Iris pigment epithelial cell (primary cell): ENCODE data around the gene ELAPOR1.

ENCODE experiments used
- DNase-seq: peaks from one replicate; pipeline ENCODE4 v3.0.0-alpha.2; 2011; ENCODE audit warnings: low read depth

ELAPOR1 gene

DNA sequence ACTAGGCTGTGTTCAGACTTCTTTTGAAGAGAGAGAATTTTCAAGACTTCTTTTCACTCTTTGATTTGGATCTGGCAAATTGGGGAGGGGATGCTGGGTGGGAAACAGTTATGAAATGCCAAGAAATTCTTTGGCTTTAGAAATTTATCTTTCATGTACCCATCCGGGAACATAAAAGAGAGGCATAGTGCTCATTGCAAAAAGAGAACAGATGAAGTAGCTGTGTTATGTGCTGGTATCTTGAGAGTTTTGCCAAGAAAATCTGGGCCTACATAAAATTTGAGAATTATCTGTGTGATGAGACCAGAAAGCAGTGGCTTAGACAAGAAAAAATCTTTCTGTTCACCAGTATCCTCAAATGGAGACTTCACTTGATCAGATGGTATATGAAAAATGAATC is 19.0 kb upstream of the ELAPOR1 start:
- DNase-seq, result no peak

DNA sequence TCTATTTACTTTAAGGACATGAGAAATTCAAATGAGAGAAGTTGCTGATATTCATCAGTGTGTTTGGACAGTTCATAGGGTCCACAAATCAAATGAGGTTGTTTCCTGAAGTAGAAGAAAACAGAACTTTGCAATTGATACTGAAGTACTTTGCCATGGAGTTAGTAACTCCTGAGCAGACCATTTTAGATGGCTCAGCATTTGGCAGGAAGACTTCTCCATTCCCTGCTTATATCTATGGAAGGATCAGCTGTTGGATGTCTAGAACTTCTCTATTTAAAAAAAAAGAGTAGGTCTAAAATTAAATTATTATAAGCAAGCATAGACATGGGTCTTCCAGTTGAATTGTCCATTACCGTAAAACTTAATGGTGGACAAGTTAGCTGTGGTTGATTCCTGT is 18.3 kb upstream of the ELAPOR1 start:
- no peak for DNase-seq

DNA sequence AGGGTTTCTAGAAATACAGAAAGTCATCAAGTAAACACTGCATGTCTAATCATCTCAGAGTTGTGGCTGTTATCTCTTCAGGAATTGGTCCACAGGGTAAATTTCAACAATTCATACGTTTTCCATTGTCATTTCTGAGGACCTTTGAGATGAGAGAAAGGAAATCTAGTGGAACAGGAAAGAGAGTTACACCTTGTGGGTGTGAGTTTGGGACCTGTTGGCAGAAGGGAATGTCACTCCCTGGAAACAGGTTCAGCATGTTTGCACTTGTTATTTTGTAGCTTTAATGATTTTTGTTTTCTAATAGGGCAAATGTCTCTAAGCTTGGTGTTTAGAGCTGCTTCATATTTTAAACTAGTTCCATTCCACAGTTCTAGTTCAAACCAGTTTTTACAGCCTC is 17.8 kb upstream of the ELAPOR1 start:
- DNase-seq, result no peak

DNA sequence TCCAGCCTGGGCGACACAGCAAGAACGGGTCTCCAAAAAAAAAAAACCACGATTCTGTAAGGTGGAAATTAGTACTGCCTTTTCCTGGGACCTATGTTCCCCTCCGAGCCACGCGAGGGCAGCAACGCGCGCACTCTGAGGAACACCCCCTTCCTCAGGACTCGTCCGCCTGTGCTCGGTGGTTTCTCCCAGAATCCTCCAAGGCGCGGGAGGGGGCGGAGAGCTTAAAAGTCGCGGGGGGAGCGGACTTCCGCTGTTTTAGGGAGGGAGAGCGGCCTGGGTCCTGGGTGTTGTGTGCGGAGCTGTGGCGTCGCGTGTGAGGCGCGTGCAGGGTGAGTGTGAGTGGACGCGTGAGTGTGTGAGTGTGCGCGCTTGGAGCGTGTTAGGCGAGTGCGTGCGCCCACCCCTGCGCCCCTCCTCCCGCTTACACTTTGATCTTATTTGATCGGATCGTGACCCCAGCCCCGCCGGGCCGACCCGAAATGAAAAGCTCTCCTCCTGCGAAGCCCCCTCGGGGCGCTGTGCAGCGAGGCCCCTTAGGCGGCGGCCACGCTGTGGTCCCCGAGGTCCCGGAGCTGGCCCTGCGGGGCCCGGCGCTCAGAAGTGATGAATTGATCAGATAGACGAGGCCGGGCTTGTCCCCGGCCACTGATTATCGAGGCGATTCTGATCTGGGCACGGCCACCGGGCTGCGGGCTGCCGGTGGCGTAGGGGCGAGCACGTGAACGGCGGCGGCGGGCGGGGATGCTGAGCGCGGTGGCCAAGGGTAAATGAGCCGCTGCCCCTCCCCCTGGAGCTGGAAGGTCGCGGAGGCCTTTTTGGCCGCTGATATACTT is 13.8 kb upstream of the ELAPOR1 start:
- peak; percentile 97 for DNase-seq

DNA sequence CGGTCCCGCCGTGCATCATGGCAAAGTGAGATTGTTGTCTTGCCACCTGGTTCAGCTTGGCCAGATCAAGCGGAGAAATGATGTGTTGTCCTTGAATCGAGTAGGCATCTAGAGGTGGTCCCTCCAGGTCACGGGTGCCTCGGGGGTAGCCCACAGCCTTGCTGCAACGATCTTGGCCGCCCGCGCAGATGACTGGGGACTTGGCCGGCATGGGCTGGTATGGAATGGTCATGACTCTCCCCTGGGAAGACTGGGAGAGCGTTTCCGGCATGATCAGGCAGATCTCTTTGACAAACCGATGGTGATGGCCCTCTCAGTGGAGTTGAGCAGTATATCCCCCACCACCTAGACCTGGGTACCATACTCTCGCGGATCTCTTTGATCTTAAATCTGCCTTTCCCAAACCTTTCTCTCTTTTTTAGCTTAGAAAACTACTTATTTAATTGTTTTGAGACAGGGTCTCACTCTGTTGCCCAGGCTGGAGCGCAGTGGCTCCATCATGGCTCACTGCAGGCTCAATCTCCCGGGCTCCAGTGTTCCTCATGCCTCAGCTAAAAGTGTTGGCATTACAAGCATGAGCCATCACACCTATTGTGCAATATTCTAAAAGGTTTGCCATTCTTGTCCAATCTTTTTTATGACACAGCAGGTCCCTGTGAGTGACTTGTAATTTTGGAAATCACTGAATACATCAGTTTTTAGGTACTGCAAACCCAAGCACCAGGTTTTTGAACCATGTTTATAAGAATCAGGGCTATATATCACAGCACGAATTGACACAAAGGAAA is 9.4 kb upstream of the ELAPOR1 start:
- DNase-seq, result no peak

DNA sequence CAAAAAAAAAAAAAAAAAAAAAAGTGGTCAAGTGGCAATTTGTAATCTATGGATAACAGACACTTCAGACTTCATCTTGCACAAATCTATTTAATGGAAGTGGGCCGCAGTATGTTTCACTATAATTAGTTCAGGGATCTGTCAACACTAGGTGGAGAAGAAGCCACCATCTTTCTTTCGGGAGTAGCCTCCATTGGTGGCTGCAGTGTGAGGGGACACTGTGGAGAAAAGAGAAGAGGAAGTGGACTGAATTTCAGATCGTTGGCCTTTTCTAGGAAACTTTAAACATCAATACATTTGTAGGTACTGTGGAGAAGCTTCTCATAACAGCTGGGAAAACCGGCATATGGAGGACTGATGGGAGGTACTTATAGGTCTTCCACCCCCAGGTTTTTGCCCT is 8.0 kb upstream of the ELAPOR1 start:
- no peak for DNase-seq

DNA sequence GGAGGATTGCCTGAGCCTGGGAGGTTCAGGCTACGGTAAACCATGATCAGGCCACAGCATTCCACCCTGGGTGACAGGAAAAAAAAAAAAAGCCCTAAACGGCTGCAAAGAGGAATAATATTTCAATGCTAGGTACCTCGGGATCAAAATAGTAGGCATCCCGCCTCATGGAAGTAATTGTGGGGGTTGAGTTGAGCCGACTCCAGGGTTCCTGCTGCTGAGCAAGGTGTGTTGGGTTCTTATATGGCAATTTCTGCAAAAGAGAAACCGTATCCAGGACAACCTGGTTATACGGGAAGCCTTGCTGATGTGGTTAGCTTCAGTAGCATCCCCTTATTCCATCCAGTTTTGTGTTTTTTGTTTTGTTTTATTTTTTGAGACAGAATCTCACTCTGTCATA is 6.1 kb upstream of the ELAPOR1 start:
- no peak for DNase-seq

DNA sequence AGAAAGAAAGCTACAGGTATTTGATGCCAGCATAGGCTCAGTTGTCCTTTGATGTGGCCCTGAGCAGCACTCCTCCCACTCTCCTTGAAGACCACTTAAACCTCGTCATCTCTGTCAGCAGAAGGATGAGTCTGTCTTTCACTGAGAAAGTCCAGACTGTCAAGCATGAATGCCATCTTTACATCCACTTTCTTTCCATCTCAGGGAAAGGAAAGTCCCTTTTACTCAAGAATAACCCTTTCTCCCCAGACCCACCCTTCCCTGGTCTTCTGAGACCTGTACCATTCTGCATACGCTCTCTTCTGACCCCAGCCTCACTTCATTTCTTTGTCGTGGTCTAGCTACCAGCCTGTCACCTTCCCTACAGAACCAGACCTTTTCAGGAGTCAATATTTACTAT is 4.0 kb upstream of the ELAPOR1 start:
- no peak for DNase-seq

DNA sequence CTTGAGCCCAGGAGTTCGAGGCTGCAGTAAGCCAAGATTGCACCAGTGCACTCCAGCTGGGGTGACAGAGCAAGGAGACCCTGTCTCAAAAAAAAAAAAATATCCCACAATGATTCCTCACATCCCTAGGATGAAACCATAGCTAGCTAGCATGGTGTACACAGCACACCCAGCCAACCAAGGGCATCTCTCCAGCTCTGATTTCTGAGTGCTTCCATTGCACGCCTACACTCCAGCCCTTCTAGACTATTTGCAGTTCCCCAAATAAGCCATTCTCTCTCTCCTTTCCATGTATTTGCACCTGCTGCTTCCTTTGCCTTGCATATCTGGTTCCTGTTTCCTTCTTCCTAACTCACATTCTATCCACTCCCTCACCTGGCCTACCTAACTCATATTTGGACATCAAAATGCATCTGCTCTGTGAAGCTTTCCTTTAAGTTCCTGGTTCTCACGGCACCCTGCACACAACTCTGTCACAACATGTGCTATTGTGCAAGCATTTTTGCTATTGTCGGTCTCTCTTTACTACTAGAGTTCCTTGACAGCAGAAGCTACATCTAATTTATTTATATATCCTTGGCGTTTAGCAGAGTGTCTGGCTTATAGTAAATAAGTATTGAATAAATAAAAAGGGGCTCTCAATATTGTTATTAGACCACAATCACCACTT is 2.4 kb upstream of the ELAPOR1 start:
- DNase-seq, result no peak

DNA sequence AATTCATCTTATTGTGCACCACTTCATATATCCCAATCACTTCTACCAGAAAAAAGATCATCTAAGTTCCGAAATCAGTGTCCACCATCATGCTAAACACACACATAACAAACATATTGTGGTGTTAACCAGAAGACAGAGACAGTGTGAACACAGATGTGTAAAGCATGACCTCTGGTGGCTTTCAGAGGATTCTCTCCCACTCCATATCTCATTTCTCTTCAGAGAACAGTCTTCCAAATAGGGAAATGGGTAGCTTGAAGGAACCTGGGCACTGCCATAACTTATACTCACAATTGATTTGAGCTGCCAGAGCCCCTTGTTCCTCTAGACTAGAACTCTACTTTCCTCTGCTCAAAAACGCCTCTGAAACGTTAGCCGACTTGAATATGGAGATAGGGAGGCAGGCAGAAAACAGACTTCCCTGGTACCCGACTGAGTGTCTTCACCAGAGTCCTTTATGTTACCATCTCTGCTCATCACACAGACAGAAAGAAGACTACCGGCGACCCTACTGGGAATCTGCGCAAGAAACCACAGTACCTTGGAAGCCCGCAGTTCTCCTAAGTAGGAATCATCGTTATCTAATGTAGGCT is 1.8 kb upstream of the ELAPOR1 start:
- DNase-seq, result peak; percentile 41

DNA sequence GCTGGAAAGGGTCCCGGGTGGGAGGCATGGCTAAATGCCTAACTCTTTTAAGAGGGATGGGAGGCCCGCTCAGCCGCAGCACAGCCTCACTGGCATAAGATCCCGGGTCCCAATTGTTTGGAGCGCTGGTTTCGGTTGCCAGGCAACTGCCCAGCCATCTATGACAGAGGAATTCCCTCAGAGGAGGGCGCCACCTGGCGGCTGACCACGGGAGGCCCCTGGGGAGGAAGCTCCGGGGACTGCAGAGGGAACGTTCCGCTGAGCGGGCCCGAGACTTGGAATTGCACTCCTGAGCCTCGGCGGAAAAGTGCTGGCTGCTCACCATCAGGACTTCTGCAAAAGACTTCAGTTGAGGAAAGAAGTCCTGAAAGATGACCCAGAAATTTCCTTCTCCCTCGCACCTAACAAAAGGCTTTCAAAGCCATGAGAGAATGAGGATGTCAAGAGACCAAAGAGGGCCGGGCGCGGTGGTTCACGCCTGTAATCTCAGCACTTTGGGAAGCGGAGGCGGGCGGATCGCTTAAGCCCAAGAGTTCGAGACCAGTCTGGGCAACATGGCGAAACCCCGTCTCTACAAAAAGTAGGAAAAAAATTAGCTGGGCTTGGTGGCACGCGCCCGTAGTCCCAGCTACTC is 1.1 kb upstream of the ELAPOR1 start:
- peak; percentile 83 for DNase-seq

DNA sequence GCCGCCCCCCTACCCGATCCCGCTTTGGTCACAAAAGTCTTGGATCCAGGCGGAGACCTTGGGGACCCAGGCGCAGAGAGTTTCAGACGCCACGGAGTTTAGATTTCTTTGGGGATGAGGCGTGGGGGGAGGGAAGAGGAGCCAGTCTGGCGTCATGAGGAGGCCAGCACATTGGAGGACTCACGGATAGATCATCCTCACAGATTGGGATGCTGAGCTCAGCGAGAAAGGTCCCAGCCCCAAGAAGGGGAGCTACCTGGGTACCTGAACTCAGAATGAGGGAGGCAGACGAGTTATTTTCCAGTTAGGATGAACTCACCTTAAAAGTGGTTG is 393 bp downstream of the ELAPOR1 start:
- DNase-seq, result no peak

DNA sequence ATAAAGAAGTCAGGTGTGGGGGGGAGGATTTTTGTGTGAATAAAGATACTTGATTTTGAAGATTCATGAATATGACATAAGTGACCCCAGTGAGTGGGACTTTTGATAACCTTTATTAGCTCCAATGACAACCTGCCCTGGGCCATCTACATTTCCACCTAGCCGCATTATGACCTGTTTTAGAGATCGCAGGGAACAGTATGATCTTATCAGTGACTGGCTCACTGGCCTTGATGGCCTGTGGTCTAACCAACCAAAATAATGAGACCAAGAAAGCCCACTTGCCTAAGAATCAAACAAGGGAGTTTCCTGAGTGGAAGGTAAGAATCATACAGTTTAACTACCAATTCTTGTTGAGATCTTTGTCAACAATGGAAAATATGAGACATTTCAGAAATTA is 1.8 kb downstream of the ELAPOR1 start:
- no peak for DNase-seq

DNA sequence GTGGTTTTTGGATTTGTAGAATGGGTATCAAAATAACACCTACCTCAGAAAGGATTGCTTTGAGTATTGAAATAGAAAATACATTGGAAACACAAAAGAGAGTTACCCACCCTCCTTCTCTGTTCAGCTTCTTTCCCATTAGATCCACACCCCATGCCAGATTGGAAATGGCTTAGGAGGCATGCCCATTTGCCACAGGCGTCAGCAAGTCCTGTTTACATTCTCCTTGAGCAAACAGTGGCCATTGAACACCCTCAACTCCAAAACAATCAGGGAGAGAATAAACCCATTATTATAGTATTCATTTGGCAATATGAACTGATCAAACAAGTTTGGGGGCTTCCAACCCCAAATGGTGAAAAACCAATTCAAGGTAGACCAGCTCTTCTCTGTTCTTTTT is 2.4 kb downstream of the ELAPOR1 start:
- DNase-seq, result no peak

DNA sequence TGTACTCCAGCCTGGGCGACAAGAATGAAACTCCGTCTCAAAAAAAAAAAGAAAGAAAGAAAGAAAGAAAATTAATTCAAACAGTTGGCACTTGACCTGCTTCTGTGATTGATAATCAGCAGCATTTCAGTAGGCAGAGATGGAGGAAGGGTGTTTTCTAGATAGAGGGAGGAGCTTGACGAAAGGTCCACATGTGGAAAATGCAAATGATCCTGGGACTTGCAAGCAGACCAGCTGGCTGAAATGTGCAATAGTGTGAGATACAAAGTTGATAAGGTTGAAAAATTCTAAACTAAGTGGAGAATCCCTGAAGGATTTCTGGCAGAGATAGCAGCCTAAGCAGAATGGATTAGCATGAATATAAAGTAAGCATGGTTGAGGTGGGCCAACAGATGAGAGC is 4.2 kb downstream of the ELAPOR1 start:
- no peak for DNase-seq

DNA sequence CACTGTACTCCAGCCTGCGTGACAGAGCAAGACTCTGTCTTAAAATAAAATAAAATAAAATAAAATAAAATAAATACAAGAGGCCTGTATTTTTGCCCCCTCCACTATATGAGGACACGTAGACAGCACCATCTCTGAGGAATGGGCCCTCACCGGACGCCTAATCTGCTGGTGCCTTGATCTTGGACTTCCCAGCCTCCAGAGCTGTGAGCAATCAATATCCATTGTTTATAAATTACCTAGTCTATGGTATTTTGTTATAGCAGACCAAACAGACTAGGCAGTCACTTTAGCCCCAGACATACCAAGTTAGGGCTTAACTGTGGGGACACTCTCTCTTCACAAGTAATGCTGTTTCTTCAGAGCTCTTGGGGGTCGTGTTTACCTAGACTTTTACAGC is 6.4 kb downstream of the ELAPOR1 start:
- no peak for DNase-seq

DNA sequence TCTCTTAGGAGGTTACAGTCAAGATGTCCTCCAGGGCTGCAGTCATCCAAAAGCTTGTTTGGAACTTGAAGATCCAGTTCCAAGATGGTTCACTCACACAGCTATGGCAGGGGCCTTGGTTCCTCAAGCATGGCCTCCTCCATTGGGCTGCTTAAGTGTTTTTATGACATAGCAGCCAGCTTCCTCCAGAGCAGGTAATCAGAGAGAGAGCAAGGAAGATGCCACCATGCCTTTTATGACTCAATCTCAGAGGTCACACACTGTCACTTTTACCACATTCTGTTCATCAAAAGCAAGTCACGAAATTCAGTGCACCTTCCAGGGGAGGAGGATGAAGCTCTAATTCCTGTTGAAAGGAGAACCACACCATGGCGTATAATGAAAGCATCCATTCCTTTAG is 17.1 kb downstream of the ELAPOR1 start:
- DNase-seq, result no peak

DNA sequence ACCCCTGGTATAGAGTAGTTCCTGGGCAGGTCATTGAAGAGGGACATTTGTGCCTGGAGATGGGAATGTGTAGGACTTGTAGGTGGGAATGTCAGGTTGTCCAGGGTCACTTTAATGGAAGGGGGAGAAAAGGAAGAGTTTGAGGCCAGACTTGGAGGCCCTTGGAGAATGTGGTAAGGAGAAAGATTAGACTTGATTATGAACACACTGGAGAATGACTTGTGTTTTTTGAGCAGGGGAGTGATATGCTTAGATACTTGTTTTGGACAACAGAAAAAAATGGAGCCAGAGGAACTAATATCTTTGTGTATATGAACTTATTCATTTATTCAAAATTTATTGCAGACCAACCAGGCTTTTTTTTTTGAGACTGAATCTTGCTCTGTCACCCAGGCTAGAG is 17.9 kb downstream of the ELAPOR1 start:
- no peak for DNase-seq

DNA sequence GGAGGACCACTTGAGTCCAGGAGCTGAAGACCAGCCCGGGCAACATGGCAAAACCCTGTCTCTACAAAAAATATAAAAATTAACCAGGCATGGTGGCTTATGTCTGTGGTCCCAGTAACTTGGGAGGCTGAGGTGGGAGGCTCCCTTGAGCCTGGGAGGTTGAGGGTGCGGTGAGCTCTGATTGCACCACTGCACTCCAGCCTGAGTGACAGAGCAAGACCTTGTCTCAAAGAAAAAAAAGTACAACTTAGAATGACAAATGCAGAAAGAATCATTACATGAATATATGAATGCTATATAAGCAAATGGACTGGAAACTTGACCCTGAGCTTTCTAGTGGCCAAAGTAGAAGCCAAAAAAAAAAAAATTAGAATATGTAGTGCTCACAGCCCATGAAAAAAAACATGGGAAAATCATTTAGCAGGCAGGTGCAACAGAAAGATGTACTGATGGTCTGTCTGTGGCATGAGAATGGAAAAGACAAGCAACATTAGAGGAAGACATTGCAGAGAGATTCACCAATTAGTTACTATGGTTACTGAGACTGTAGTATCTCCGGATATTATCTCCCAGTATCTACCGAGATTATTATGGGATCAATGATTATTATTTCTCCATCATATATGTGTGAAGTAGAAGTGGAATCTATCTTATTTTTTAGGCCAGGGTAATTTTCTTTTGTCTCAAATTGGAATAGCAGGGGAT is 19.2 kb downstream of the ELAPOR1 start:
- no peak for DNase-seq

DNA sequence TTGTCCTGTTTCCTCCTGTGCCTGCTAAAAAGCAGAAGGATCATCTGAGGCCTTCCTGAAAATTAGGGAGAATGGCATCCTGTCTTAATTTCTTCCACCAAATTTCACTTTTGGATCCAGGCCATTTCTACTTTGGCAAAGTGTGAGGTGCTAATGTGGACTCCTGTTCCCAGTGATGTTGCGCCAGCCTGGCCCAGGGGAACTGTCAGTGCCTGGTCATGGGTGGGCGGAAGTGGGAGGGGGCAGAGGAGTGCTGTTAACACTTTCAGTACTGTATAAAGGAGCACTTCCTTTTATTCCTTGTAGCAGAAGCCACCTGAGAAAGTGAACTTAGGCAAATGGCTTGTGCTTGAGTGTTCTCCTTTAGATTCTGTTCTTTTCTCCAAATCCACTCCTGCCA is 19.9 kb downstream of the ELAPOR1 start:
- DNase-seq, result no peak

DNA sequence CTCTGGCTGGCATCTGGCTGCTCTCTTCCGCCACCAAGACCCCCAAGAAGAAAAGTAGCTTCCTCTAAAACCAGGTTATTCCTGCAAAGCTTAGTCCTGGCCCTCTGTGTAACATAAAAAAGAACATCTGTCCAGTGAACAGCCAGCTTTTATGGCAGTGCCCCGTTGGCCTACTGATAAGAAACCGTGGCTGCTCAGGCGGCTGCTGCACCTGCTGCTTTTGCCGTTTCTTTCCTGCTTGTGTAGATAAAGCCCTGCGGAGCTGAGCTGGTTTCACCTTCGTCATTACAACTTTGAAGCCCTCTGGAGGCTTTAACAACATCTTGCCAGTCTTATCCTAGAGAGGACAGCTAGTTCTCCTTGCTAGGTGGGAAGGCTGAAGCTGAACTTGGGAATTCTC is 20.5 kb downstream of the ELAPOR1 start:
- no peak for DNase-seq

DNA sequence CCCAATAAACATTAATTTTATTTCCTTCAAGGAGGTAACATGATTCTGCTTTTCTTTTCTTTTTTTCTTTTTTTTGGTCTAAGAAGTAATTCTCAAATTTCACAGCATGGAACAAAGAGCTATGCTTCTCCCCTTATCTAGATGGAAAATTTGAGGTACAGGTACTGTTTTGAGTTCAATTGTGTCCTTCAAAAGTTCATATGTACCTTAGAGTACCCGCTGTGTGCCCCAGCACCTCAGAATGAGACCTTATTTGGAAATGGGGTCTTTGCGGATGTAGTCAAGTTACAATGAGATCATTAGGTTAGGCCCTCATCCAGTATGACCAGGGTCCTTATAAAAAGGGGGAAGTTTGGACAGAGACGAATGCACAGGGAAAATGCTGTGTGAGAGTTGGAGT is 22.0 kb downstream of the ELAPOR1 start:
- DNase-seq, result no peak
